BJ (cell line): ENCODE results near the gene RYR3. TPM values are rescaled to one million over a fixed set of nuclear protein-coding genes. Genes with fewer than 3 reads are reported as not detected.
A peak's percentile ranks its signal among the peaks of the same experiment; 100 is the strongest.

Experiments used
- CTCF ChIA-PET: fragments of 350-600 bp; formaldehyde crosslinking; extraction: SDS; loops from one replicate; lab custom pipeline; 2021; ENCODE audit warnings: antibody characterized with exemption, inconsistent platforms; lab: Yijun Ruan, JAX
- POLR2A ChIA-PET: fragments of 300-600 bp; sonication (Branson Sonifier 250); formaldehyde crosslinking; extraction: SDS; loops from one replicate; lab custom pipeline; 2021; ENCODE audit warnings: antibody characterized with exemption; lab: Charles Lee
- DNase-seq: peaks from one replicate; pipeline ENCODE4 v3.0.0-alpha.2; 2011; ENCODE audit warnings: low read depth
- H3K27me3 ChIP-seq: 2 replicates; pipeline ENCODE4 v1.6.0; 2011; ENCODE audit warnings: low read length; ENCODE audit not compliant: control insufficient read depth, insufficient read depth
- H3K36me3 ChIP-seq: 2 replicates; pipeline ENCODE4 v1.5.1; 2011; ENCODE audit warnings: low read length; ENCODE audit not compliant: control insufficient read depth, insufficient read depth
- H3K4me3 ChIP-seq: 2 replicates; pipeline ENCODE4 v1.5.1; 2011; ENCODE audit warnings: low read depth, mild to moderate bottlenecking, control low read depth, low read length
- CTCF ChIP-seq: IDR thresholded peaks from 2 replicates; pipeline ENCODE4 v1.5.1; 2011; ENCODE audit warnings: low read depth, mild to moderate bottlenecking, control low read depth, inconsistent platforms, low read length, moderate library complexity; ENCODE audit not compliant: insufficient read depth
- polyA plus RNA-seq: library from polyadenylated mRNA; depleted of rRNA; stranded (reverse); fragments of >200 nt; gene quantifications from 2 replicates; pipeline ENCODE4 v1.2.3, GENCODE V29; 2011

The RYR3 gene
- polyA plus RNA-seq, 1 experiment: not detected

GRCh38 chr15:33698126-33698525 lies 387.4 kb downstream of the RYR3 start:
- ChIA-PET CTCF (interaction anchor here (1.5 kb wide), 1 partner anchor 10 kb away, joined by 4 read pairs; no protein-coding TSS in a partner anchor), POLR2A (no interaction called here)
- H3K27me3 ChIP-seq: peaks cover 8% of the 10 kb centered on the region
- H3K36me3 ChIP-seq: no peaks in the 10 kb centered on the region
- no peak for DNase-seq
- H3K4me3 ChIP-seq: no peak overlapping the region
- no peak for TF ChIP-seq CTCF

GRCh38 chr15:33699145-33699544 lies 388.4 kb downstream of the RYR3 start:
- CTCF ChIA-PET: interaction anchor here (2.6 kb wide), 1 partner anchor 463 kb away, joined by 22 read pairs; no protein-coding TSS in a partner anchor
- POLR2A ChIA-PET: no interaction called here
- H3K36me3 ChIP-seq: no peaks in the 10 kb centered on the region
- no peak for TF ChIP-seq CTCF
- no peak for DNase-seq
- H3K4me3 ChIP-seq: no peak overlapping the region
- peaks cover 8% of the 10 kb centered on the region for H3K27me3 ChIP-seq

- ChIA-PET CTCF (interaction anchor here (0.5 to 3.2 kb wide), 48 partner anchors 9 to 1038 kb away, joined by 3 to 45 read pairs (median 5); partner anchors contain the start of gene CHRM5), POLR2A (no interaction called here)
- Histone ChIP-seq H3K4me3 (no peak overlapping the region), H3K36me3 (no peaks in the 10 kb centered on the region), H3K27me3 (peaks cover 8% of the 10 kb centered on the region)
- TF ChIP-seq CTCF: peak; percentile 24; the same call in 1 of the 2 replicates
- no peak for DNase-seq
These were observed 389.1 kb downstream of the RYR3 start for GRCh38 chr15:33699691-33700447.

- DNase-seq: no peak
- ChIA-PET CTCF (interaction anchor here (0.5 to 3.2 kb wide), 57 partner anchors 9 to 1039 kb away, joined by 3 to 45 read pairs (median 4); partner anchors contain the start of gene CHRM5), POLR2A (no interaction called here)
- H3K27me3 ChIP-seq: peaks cover 8% of the 10 kb centered on the region
- TF ChIP-seq CTCF: peak; percentile 96
- H3K4me3 ChIP-seq: no peak overlapping the region
- H3K36me3 ChIP-seq: no peaks in the 10 kb centered on the region
These were observed 390.0 kb downstream of the RYR3 start for GRCh38 chr15:33700695-33701303.

GRCh38 chr15:33701304-33701696 lies 390.5 kb downstream of the RYR3 start:
- no peak for DNase-seq
- POLR2A ChIA-PET: no interaction called here
- no peaks in the 10 kb centered on the region for H3K36me3 ChIP-seq
- no peak overlapping the region for H3K4me3 ChIP-seq
- CTCF ChIA-PET: interaction anchor here (0.7 to 3.2 kb wide), 39 partner anchors 8 to 679 kb away, joined by 3 to 45 read pairs (median 5); partner anchors contain the start of gene CHRM5
- peaks cover 8% of the 10 kb centered on the region for H3K27me3 ChIP-seq
- TF ChIP-seq CTCF: 0 out of 2 replicates have a peak, but pooled peaks have one; percentile 2
